ENCODE measurements around the gene ARMC2. TPM values are rescaled to one million over a fixed set of nuclear protein-coding genes. Genes with fewer than 3 reads are reported as not detected.

The ARMC2 gene
- total and polyA plus RNA-seq, 2 of the 8 experiments (the other 6 are each of a cell fraction or from before 2014, with no cell fraction given): 1.6 to 4.4 TPM

- no peak overlapping the region for H3K27ac ChIP-seq (ENCODE audit: low read depth, low read length)
- H2BK15ac ChIP-seq (ENCODE audit: low read length): no peak overlapping the region
- no peaks in the 10 kb centered on the region for H3K79me1 ChIP-seq (ENCODE audit: low read depth, low read length)
- no peak overlapping the region for H2AK5ac ChIP-seq (ENCODE audit: low read depth, low read length)
- H4K20me1 ChIP-seq (replicated peaks in 1 of 2; ENCODE audit: control insufficient read depth in 1 of 2, insufficient read depth in 2 of 2, low read length in 2 of 2): no peaks in the 10 kb centered on the region
- no peak overlapping the region for H3K4ac ChIP-seq (replicated peaks; ENCODE audit: insufficient read length, low read depth, low read length)
- no peak overlapping the region for H2BK5ac ChIP-seq (ENCODE audit: low read depth, low read length)
- H3K23me2 ChIP-seq (ENCODE audit: low read depth, low read length): no peaks in the 10 kb centered on the region
- H3K79me2 ChIP-seq (ENCODE audit: control insufficient read depth in 1 of 2, insufficient read depth in 2 of 2, low read length in 2 of 2): no peaks in the 10 kb centered on the region
- no peak overlapping the region for H4K91ac ChIP-seq (replicated peaks; ENCODE audit: insufficient read length, low read length)
- H3K4me3 ChIP-seq (ENCODE audit: extremely low read depth in 1 of 4, insufficient read depth in 2 of 4, low read depth in 3 of 4, low read length in 4 of 4): no peak overlapping the region
- no peak overlapping the region for H4K8ac ChIP-seq (ENCODE audit: extremely low read depth, insufficient read depth, low read length)
- H3K56ac ChIP-seq (replicated peaks; ENCODE audit: insufficient read length, low read depth, low read length): no peak overlapping the region
- H2BK120ac ChIP-seq (replicated peaks; ENCODE audit: low read depth, low read length): no peak overlapping the region
- H2BK12ac ChIP-seq (ENCODE audit: low read depth, low read length): no peak overlapping the region
- ChIA-PET POLR2A (ENCODE audit: partially characterized antibody) (no interaction called here), CTCF (ENCODE audit: partially characterized antibody) (interaction anchor here (1.9 kb wide), 1 partner anchor 14 kb away, joined by 4 read pairs; no protein-coding TSS in a partner anchor)
- 90% methylated on average over 6 of the region's 6 CpGs; no CpG with 5 or more reads in 1 of the 2 experiments for WGBS, 2 experiments (ENCODE audit: extremely low coverage in 1 of 2, insufficient coverage in 1 of 2, insufficient read length in 1 of 2, insufficient replicate concordance in 2 of 2, low coverage in 1 of 2, low lambda C conversion rate in 2 of 2, missing lambda C conversion rate in 1 of 2)
- no peak overlapping the region for H3K23ac ChIP-seq (ENCODE audit: insufficient read length)
- H2AFZ ChIP-seq (ENCODE audit: low read length): no peak overlapping the region
- H4K5ac ChIP-seq (ENCODE audit: insufficient read length, low read depth, low read length): no peak overlapping the region
- no peak overlapping the region for H3K14ac ChIP-seq (ENCODE audit: insufficient read length)
- no peaks in the 10 kb centered on the region for H3K36me3 ChIP-seq (ENCODE audit: control insufficient read depth in 2 of 4, insufficient read depth in 4 of 4, low read length in 3 of 4)
- no peak overlapping the region for H3K9ac ChIP-seq (replicated peaks in 1 of 4; ENCODE audit: extremely low read depth in 1 of 4, low read depth in 3 of 4, low read length in 3 of 4)
- FAIRE-seq (no peak), DNase-seq (ENCODE audit: low read depth in 1 of 2, low spot score in 2 of 2) (no peak)
- no peak overlapping the region for H3K4me2 ChIP-seq (ENCODE audit: insufficient read depth in 1 of 2, low read depth in 2 of 2, low read length in 2 of 2)
- no peaks in the 10 kb centered on the region for H3K4me1 ChIP-seq (replicated peaks in 1 of 4; ENCODE audit: control insufficient read depth in 3 of 4, insufficient read depth in 4 of 4, low read length in 3 of 4)
- no peaks in the 10 kb centered on the region for H3K27me3 ChIP-seq (replicated peaks in 1 of 4; ENCODE audit: control insufficient read depth in 3 of 4, extremely low read depth in 1 of 4, insufficient read depth in 3 of 4, low read length in 3 of 4)
- H3K9me3 ChIP-seq (ENCODE audit: insufficient read depth in 2 of 2, low read depth in 1 of 2, low read length in 1 of 2): no peaks in the 10 kb centered on the region
- TF ChIP-seq CBX5 (IDR thresholded peaks at IDR 0.05; ENCODE audit: low read depth, low read length) (no peak), POLR2A (IDR thresholded peaks at IDR 0.05; ENCODE audit: control extremely low read depth in 1 of 2, low read depth in 2 of 2, low read length in 2 of 2) (no peak), MAX (IDR thresholded peaks at IDR 0.05) (no peak), SP2 (IDR thresholded peaks at IDR 0.05; ENCODE audit: low read length) (no peak), SP1 (IDR thresholded peaks at IDR 0.05; ENCODE audit: low read depth, low read length) (no peak), KDM1A (IDR thresholded peaks at IDR 0.05; ENCODE audit: borderline replicate concordance, low read length) (no peak), GTF2F1 (IDR thresholded peaks at IDR 0.05; ENCODE audit: borderline replicate concordance, low read depth, low read length) (no peak), MAFK (IDR thresholded peaks at IDR 0.05; ENCODE audit: low read depth, low read length) (no peak), HDAC6 (IDR thresholded peaks at IDR 0.05; ENCODE audit: low read depth, low read length) (no peak), KDM5A (IDR thresholded peaks at IDR 0.05; ENCODE audit: low read length) (no peak), TBP (IDR thresholded peaks at IDR 0.05; ENCODE audit: low read depth, low read length) (no peak)
- H3K18ac ChIP-seq (ENCODE audit: extremely low read depth, low read length): no peak overlapping the region
- H2BK20ac ChIP-seq (ENCODE audit: low read length): no peak overlapping the region
Observed at GRCh38 chr6:108888052-108888451, 39.8 kb downstream of the ARMC2 start.

Data from H1 (cell line).